Fibroblast of skin of scalp (primary cell): ENCODE measurements around the gene UPF3A.

ENCODE experiments used
- DNase-seq: peaks from one replicate; pipeline ENCODE4 v3.0.0-alpha.2; 2013

UPF3A gene

GRCh38 chr13:114264886-114265611 lies 16.4 kb upstream of the UPF3A start:
- peak; percentile 94 for DNase-seq

GRCh38 chr13:114266241-114266640 lies 15.2 kb upstream of the UPF3A start:
- no peak for DNase-seq

DNA sequence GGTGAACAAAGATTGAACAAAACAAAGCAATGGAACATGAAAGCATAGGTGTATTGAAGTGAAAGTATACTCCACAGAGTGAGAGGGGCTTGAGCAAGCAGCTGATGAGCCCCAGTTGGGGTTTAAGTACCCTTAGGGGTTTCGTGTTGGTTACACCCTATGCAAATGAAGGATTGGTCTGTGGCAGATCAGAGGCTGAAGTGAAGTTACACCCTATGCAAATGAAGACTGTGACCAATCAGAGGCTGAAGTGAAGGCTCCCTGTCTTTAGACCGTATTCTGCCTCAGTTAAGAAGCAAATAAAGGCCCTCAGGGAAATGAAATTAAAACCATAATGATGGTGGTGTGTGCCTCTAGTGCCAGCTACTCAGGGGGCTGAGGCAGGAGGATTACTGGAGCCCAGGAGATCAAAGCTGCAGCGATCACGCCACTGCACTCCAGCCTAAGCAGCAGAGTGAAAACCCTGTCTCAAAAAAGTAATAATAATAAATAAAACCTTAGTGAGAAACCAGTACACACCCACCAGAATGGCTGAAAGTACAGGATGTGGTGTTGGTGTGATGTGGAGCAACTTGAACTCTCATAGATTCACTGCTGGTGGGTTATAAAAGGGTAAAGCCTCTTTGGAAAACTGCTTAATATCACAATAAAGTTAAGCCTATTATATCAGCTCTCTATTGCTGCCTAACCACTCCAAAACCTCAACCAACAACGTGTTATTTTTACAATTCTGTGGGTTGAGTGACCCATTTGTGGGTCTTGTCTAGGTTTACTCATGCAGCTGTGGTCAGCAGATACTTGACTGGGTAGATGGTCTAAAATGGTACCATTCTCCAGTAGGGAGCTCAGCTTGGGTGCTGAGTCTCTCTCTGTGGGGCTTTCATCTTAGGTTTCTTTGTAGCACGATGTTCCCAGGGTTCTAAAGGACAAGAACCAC lies 12.8 kb upstream of the UPF3A start:
- no peak for DNase-seq

DNA sequence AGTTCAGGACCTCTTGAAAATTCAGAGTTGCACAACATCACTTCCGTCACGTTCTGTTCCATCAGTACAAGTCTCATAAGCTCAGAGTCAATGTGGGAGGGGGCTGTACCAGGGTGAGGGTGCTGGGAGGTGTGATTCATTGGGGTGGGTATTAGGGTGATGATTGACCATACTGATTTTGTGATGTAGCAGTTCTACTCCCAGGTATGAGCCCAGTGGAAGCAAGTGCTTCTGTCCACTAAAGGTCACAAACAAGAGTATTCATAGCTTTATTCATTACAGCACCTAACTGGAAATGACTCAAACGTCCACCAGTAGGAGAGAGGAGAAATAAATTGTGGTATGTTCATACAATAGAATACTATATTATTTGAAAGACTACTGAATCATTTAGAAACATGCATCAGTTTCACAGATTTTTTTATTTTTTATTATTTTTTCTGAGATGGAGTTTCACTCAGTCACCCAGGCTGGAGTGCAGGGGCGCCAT lies 12.1 kb upstream of the UPF3A start:
- no peak for DNase-seq

DNA sequence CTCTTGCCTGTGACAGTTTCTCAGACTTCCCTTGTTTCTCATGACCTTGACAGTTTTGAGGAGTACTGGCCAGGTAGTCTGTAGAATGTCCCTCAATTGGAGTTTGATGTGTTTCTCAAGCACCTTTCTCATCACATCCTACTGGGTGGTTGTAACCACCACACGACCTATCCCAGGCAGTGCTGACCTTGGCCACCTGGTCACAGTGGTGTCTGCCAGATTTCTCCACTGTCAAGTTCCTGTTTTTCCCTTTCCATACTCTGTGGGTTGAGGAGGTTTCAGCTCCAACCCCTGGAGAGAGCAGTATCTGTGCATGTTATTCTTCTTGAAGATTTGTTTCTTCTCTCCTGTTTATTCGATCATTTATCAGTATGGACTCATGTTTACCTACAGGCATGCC lies 8.4 kb upstream of the UPF3A start:
- no peak for DNase-seq

- DNase-seq: no peak
These were observed 6.1 kb upstream of the UPF3A start for GRCh38 chr13:114275304-114275703.

GRCh38 chr13:114279146-114279545 lies 2.3 kb upstream of the UPF3A start:
- no peak for DNase-seq

DNA sequence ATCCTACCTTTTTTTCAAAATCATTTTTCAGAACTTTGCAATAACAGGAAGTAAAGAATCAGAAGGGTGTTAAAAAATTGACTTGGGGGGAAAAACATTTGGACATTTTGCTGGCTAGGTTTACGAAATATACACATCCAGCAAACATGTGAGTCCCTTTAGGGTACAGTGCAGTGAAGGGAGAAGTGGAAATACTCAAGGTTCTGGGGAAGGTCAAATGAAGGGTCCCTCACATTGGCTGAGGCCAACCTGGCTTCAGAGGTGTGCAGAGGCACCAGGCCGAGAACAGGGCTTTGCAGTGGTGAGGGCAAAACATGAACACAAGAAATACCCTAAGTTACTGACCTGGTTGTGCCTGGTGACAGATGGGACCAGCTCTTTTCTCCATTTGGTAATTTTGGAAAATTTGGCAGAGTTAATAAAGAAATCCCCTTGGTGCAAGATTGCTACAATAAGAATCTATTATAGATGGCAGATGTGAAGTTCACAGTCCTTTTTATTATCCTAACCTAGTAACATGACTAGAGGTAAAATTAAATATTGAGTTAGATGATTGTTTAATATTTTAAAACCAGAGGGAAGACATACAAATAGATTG lies 1.5 kb upstream of the UPF3A start:
- no peak for DNase-seq

- no peak for DNase-seq
These were observed 755 bp downstream of the UPF3A start for GRCh38 chr13:114282041-114282670.

DNA sequence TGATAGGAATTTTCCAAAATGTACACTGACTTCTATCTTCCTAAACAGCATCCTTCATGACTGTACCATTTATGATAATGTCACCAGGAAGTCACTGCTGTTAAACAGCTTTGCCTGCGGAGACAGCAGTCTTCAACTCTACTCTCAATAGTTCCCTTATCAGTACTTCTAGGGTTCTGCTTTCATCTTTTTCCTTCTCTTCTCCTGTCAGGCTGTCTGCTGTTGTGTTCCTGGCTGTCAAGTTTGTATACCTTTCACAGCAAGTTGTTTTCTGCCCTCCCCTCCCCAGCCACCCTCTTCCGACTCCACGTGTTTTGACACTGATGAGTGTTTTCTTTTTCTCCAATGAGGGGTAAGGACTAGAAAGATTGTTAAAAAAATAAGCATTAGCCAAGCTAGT lies 2.2 kb downstream of the UPF3A start:
- DNase-seq: no peak

- no peak for DNase-seq
These were observed 3.3 kb downstream of the UPF3A start for GRCh38 chr13:114284680-114285079.

- no peak for DNase-seq
These were observed 3.9 kb downstream of the UPF3A start for GRCh38 chr13:114285166-114285808.

GRCh38 chr13:114286808-114287207 lies 5.4 kb downstream of the UPF3A start:
- peak; percentile 83 for DNase-seq

- no peak for DNase-seq
These were observed 6.8 kb downstream of the UPF3A start for GRCh38 chr13:114288157-114288591.

DNA sequence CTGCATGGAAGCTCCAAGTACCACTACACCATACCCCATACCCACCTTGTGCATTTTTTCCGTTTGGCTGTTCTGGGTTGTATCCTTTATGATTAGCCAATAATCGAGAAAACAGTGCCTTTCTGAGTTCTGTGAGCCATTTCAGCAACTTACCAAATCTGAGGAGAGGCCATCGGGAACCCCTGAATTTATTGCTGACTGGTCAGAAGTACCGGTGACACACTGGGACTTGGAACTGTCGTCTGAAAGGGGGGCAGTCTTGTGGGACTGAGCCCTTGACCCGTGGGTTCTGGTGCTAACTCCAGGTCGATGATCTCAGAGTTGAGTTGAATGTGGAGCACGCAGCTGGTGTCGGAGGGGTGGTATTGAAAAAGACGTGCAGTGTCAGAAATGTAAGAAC lies 15.0 kb downstream of the UPF3A start:
- DNase-seq: no peak

DNA sequence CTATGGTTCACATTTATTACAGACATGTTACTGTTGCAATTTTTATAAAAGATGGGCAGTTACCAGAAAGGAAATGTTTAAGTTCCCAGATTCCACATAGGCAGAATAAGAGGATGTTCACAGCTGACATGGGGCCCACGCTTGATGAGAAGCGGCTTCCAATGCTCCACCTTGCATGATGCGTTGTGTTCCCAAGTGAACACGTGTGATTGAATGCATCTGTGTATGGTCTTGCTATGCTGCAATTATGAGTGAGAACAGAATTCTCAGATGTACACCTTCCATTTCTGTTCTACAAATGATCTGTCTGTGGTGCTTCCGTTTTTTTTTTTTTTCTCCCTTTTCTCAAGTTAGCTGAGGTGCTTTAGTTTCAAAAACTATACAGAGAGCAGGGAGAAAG lies 15.5 kb downstream of the UPF3A start:
- no peak for DNase-seq

- DNase-seq: no peak
These were observed 17.5 kb downstream of the UPF3A start for GRCh38 chr13:114298866-114299265.

DNA sequence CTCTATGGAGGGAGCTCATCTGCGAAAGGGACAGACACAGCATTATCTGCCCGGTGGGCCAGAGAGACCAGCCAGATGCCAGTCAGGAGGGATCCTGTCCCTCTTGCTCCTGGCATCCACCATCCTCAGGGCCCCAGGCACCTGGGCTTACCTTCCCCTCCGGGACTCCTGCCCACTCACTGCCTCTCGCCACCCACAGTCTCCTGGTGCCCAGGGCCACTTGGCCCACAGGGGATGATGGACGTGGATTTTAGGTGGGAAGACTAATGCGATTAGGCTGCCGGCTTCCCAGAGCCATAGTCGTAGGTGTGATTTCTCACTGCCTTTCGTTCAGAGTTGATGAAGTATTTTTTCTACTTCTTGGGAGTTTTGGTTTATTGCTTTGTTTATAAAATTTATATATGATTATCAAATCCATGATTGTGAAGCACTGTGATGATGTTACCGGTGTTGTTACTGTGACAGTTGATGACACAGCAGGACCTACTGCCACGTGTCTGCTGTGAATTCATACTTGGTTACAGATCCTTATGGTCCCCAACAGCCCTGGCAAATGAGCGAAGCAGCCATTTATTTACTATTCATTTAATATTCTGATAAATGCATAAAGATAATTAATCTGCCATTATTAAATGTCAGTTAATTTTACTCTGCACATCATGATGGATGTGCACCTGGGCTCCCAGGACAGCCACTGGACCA lies 18.4 kb downstream of the UPF3A start:
- no peak for DNase-seq

DNA sequence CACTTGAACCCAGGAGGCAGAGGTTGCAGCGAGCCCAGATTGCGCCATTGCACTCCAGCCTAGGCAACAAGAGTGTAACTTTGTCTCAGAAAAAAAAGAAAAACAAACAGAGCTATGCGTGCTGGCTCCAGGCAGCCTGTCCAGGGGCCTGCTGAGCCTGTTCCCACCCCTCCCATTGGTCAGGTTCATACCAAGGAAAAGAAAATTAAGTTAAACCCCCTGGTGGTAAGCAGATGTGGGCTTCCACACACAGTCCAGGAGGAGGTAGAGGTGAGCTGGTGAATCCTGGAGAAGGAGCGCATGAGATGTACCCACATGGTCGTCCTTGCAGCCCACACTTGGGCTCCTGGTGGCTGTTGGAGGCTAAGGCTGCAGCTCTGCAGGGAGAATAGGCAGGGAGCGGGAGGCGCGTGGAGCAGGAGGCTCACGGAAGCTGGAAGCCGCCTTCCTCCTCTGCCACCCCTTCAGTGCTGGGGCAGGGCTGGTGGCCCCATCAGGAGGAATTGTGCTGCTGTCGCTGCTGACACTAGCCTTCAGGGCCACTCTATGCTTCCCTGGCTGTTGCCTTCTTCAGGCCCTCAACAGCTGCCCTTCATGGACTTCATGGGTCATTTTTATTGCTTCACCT lies 22.4 kb downstream of the UPF3A start:
- no peak for DNase-seq

GRCh38 chr13:114304346-114305034 lies 23.1 kb downstream of the UPF3A start:
- DNase-seq: no peak
